HG03432 (cell line): Measurements from ENCODE around the gene ATP2B2.

Experiments used
- ATAC-seq: cut with Tn5 transposase; IDR thresholded peaks from one replicate; pipeline ENCODE4 v1.9.1; 2021; ENCODE audit warnings: mild to moderate bottlenecking, moderate library complexity; ENCODE audit not compliant: unreplicated experiment

Gene ATP2B2

DNA sequence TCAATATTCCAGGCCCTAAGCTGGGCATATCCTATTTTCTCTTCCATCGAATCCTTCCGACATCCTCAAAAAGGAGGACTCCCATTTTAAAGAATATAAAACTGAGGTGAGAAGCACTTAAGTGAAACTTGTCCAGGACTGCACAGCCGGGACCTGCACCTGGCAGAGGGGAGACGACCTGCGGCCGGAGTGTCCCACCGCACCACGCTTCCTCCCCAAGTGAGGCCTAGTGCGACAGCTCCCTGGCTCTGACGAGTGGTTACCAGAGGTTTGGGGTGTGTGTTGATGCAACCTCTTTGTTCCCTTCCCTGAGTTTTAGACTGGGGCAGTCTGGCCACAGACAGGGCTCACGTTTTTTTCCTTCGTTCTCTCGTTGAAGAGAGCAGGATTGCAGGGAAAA, 24.9 kb upstream of the ATP2B2 start:
- ATAC-seq, result no peak

DNA sequence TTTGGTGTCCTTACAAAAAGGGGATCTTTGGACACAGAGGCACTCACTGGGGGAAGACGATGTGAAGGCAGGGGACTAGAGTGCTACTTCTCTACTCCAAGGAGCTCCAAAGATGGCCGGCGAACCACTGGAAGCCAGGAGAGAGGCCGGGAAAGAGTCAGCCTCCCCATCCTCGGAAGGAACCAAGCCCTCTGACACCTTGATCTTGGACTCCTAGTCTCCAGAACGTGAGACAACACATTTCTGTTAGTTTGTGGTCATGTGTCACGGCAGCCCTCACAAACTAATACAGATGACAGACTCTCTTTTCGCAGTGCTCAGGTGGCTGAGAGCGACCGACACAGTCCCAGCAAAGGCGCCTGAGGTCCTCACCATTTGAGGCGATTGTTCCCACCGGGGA, 24.4 kb upstream of the ATP2B2 start:
- no peak for ATAC-seq

DNA sequence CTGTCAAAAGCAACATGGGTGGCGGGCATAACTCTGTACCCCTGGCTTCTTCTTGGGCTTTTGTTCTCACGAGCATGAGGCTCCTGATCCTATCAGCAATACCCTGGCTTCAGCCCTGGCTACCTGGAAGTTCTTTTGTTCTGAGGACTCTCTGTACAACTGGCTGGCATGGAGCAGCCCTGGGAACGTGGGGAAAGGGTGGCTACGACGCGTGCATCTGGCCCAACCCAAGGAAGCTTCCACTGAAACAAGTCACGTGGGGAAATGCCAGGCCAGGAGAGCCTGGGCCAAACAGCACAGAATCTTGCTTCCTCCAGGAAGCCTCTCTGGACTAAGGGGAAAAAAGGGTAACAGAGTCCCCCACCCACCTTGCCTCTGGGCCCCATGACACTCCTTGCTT, 22.7 kb upstream of the ATP2B2 start:
- ATAC-seq, result no peak

DNA sequence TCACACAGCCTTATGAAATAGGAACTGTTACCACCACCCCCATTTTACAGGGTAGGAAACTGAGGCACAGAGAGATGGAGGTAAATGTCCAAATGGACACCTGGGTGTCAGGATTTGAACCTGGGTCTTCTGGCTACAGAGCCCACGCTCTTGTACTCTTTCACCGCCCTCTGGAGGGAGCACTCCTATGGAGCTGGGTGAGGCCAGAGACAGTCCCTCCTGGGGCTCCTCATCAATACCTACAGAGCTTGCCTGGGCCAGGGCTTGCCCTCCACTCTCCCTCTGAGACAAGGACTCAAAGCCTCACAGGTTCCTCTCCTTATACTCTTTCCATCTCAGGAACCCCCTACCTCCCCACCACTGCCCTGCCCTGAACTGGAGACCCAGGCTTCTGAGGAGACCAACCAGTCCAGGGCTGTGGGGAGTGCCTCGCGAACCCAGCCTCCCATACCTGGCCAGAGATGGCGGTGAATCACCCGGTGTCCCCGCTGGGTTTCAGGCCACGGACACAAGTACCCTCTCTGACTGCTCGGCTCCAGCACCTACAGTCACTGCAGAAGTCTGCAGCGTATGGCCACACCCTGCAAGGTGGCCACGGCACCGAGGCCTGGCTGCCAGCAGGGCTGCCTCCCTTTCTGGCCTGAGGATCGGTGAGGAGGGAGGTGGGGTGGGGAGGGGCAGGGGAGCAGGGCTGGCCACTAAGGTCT, 22.1 kb upstream of the ATP2B2 start:
- no peak for ATAC-seq

DNA sequence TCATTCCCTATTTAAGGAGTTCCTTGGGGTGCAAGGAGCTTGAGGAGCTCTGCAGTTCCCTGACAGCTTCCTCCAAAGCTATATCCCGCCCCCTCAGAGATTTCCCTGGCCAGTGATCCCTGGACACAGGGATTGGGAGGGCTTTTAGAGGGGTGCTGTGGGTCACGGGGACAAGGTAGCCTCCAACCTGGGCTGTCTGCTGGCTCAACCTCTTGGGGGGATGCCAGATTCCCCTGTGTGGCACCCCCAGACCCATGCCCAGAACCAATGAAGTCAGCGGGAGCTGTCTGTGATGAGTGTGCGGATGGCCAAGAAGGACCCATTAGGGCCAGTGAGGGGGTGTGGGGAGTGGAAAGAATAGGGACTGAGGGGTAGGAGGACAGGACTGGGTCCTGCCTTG, 21.0 kb upstream of the ATP2B2 start:
- ATAC-seq, result no peak

DNA sequence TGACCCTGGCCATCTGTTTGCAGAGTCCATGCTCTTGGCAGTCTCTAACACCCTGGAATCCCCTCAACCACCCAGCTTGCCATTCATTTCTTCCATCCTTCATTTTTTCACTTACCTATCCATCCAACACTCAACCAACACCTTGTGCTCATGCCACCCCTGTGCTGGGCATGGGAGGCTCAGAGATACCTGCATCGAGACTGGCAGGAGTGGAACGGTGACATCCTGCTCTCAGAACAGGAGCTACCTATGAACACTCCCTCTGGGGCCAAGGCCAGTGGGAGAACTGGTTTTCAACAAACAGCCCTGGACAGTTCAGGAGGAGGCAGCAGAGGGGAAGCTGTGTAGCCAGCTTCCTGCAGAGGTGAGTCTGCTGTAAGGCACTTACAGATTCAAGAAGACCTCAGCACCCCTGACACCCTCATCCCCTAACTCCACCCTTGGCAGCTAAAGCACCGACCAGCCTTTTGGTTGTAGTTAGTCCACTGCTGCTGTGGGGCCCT, 19.5 kb upstream of the ATP2B2 start:
- no peak for ATAC-seq

DNA sequence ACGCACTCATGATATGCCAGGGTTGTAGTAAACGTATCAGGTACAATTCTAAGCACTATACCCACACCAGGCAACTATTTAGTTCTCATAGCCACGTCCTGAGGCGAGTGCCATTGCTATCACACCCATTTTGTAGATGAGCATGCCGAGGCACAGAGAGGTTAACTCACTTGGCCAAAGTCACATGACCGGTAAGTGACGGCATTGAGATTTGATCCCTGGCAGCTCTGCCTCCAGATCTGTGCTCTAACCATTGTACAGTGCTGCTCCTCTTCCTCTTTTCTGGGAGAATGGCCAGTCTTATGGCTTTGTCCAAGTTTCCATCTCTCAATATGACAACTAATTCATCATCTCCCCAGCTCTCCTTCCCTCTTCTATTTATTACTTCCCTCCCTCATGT, 18.9 kb upstream of the ATP2B2 start:
- no peak for ATAC-seq

DNA sequence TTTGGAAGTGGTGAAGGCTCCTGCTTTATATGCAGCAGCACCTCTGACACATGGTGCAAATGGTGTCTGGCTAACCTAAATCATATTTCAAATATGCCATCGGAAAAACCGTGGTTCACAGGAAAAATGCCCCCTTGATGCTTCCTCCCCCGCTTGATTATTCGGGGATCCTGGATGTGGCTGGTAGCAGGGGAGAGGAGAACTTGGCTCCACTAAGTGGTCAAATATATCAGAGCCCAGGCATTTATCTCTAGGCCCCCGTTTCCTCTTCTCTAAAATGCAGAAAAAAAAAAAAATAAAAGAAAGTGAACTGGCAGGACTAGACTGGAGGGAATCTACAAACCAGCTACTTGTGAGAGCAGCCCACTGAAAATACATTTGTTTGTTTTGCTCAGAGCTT, 18.2 kb upstream of the ATP2B2 start:
- ATAC-seq, result no peak

DNA sequence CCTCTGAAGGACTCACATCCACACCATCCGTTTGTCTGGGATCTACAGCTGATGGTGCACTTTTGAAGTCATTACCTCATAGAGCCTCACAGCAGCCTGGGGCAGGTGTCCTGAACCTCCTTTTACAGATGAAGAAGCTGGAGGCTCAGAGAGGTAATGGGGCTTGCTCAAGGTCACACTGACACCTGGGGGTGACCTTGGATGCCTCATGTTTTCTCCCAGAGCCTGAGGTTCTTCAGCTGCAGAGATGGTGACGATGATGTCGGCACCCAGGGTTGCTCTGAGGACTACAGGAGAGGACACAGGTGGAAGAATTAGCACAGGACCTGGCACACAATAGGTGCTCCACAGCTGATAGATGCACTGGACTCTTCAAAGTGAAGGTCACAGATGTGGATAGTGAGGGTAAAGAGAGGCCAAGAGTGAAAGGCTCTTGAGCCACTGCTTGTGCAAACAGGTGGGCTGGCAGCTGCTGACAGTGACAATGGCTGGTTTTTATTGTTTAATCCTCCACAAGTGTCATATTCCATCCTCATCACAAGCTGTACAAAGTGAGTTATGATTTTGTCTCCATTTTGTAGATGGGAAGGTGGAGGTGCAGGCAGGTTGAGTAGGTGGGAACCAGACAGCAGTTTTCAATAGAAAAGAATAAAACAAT, 17.4 kb upstream of the ATP2B2 start:
- no peak for ATAC-seq

DNA sequence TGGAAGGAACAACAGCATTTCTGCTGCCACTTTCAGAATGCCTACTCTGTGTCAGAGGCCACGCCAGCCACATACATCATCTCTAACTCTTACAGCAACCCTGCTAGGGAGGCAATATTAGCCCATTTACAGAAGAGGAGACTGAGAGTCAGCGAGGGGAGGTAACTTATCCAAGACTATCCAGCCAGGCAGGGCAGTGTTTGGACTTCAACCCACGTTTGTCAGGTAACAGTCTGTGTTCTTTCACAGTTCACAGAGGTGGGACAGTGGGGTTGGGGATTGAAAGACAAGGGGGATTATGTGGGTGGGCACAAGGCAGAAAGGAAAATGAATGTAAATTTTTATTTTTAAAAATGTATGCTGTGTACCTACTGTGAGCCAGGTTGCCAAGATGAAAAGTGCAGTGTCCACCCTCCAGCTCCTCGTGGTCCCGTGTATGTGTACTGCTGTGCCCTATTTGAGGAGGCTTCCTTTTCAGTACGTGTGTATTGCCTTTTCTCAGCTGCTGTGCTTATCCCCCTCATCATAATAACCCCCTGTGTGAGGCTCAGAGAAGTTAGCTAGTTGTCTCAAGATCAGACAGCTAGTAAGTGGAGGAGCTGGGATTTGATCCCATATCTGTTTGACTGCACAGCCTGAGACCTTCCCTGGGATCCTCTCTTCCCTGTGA, 16.5 kb upstream of the ATP2B2 start:
- ATAC-seq, result no peak

DNA sequence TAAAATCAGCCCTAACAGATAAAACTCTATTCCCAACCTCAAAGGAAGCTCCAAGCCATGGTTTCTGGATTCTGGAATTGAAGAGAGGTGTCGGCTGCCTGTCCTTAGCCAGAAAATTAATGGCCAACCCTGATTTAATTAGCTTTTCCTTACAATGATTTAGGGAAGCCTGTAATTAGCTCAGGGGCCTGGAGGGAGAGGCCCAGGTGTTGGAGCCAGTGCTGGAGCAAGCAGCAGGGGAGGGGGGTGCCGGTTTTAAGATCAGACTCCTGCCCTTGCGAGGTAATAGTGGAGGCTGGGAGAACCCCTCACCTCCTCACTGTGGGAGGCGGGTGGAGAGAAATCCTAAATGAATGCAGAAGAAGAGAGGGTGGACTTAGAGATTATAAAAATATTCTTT, 14.7 kb upstream of the ATP2B2 start:
- no peak for ATAC-seq

DNA sequence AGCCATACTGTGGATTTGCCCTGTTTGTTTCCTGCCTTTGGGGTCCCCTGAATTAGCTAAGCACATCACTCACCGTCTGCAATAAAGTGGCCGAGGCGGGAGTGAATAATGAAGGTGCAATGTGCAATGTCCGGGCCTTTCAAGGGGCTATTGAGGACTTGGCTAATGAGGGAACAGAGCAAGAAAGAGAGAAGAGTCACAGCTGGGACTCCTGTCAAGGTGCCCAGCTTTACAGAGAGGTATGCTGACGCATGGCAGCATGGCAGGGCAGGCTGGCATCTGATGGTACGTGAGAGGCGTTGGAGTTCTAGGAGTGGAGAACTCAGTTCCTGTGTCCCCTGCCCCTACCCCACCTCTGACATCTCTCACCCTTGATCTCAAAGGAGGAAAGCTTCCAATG, 13.8 kb upstream of the ATP2B2 start:
- ATAC-seq, result no peak

DNA sequence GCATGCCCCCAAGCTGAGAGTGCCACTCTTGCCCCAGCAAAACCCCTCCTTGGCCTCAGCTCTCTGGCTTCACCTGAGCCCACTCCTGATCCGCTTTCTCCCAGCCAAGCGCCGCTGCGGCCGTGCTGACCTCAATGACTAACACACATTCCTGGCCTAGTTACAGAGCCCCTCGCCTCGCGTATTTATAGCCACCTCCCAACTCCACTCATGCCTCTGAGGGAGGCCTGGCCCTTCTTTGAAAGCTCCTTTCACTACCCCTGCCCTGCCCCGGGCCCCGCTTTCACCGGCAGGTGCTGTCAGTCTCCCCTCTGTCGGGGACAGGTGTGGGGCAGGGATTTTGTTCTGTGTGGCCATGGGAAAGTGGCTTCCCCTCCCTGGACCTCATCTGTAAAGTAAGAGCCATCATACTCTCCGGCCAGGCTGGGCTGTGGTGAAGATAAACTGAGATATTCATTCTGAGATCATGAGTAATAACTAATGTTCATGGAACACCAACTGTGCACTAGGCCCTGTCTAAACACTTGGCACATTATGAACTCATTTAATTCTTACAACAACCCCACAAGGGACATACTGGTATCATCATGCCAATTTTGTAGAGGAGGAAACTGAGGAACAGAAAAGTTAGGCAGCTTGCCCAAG, 13.2 kb upstream of the ATP2B2 start:
- no peak for ATAC-seq

DNA sequence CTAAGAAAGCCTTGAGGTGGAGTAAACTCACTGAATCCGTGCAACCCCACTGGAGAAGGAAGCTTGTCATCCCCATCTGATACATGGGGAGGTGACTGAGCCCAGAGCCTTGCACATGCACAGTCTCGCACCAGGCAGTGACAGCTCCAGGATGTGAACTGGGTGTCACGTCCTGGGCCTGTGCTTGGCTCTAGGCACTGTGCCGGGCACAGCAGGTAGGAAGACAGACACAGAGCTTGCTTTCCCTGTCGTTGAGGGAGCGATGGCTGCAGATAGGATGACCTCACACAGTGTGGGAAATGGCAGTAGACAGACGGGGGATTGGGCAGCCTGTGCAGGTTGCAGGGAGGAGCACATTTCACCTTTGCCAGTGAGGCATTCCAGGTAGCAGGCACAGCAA, 12.2 kb upstream of the ATP2B2 start:
- no peak for ATAC-seq

DNA sequence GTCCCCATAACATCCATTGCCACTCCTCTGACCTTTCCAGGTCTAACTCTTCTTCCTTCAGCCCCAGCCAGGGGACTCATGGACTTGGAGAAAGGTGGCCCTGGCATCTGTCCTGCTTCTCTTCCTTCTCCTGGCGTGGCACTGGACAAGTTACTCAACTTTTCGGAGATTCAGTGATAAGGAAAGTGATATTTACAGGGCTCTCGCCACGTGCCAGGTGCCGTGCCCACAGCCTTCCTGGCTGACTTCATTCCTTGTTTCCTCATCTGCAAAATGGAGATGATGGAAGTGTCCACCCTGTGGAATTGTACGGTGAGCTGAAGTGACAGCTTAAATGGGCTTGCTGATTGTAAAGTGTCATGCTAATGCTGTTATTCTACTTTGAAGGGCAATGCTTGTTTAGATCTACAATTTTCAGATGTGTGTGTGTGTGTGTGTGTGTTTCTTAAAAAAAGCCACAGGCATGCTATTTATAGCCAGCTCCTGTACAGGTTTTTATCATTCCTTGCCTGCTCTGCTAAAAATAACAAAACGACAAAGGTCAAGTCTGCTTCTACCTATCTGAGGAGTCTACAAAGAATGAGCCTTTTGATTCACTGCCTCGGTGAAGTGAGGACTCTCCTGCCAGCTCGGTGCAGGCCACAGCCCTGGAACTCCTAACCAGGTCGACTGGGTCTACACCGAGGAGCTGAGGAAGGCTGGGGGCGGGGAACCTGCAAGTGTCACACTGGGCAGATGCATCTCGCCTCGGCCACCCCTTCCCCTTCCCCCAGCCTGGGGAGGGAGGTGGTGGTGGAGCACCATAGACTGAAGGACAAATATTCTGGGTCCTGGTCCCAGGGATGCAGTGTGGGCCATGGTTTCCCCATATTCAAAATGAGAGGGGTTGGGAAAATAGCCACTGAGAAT, 11.4 kb upstream of the ATP2B2 start:
- ATAC-seq, result no peak

DNA sequence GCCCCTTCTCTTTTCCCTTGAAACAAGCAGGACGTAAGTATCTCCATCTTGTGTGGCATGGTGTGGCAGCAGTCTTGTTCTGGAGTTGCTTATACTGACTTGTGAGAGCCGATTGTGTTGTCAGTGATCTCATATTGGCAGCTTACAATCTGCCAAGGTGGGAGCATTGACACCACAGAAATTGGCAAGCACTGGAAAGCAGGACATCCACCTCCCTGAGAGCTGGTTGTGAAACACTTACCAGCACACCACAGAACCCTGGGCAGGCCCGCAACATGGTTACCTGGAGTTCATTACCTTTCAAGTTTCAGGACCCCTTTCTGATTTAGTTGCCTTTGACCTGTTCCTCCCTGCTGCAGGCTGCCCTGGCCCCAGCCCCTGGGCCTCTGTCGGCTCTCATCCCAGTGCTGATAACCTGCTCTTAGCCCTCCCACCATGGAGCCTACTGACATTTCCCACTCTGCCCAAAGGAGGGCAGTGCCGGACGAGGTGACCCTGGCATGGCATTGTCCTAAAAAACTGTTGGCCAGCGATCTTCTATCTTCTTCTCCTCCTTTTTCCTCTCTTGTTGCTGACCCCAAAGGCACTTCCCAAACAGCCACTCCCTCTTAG, 10.6 kb upstream of the ATP2B2 start:
- no peak for ATAC-seq

DNA sequence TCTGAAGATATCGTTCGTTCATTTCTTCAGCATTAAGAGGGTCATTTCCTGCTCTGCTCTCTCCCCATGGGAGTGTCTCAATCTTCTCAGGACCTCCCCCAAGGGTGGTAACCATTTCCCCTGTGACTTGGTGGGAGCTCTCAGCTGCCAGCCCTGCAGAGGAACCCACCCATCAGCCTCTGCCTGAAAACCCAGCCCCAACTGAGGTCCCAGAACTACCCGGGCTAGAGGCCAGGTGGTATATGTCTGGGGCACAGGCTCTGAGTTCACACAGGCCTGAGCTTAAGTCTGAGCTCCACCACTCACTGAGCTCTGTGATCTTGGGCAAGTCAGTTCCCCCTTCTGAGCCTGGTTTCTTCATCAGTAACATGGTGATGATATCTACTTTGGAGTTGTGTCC, 10.0 kb upstream of the ATP2B2 start:
- no peak for ATAC-seq

DNA sequence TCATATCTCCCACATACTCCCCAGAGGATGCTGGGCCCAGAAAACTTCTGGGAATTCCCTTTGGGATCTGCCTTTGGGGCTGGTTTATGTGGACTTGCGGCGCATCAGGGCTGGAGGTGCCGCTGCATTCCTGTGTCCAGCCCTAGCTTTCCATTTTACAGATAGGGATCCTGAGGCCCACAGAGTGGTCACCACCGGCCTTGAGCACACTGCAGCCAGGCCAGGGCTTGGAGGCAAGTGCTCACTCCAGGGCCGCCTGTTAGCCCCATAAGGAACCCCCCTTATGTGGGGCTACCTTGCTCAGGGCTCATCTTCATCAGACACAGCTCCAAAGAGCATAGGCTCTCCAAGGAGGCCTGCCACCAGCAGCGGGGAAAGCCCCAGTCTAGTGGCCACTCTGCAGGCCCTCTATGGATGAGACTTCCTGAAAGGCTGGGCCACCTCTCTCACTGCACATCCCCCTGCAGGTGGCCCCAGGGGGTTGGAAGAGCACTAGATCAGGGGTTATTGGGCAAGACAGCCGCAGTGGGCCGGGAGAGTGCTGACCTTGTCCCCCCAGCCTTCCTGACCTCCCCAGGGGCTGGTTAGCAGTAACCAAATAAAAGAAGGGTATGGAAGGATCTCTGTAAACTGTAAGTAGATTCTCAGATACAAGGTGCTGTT, 9.2 kb upstream of the ATP2B2 start:
- ATAC-seq, result no peak

DNA sequence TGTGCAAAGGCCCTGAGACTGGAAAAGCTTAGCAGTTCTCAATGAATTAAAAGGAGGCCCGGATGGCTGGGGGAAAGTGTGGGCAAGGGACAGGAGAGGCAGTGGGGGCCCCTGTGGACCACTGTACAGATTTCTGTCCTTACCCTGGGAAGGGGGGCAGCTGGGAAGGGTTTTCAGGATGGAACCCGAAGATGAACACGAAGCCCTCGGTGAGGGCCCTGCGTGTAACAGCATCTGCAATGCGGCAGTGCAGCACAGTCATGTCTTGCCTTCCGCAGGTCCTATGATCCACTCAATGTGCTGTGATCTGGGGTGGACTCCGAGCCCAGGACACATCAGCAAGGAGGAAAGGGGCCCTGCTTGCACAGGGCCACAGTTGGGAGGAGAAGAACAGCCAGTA, 7.9 kb upstream of the ATP2B2 start:
- ATAC-seq, result no peak

DNA sequence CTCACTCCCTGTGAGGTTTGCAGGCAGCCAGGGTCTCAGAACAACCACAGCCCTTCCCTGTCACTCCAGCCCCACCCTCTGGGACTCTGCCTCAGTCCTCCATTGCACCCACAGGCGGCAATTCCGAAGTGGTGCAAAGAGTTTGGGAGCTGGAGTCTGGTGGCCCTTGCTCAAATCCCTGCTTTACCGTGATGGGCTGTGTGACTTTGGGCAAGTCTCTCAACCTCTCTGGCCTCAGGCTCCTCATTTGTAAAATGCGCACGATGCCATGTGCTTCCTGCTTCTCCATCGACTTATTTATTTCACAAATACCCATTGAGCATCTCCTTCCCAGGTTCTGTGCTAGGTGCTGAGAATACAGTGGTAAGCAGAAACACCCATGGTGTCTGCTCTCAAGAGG, 7.3 kb upstream of the ATP2B2 start:
- ATAC-seq, result no peak
